ENCODE data around the gene GCDH.

GCDH gene

GRCh38 chr19:12940897-12941296, 49.9 kb downstream of the GCDH start:
- no peak for DNase-seq (ENCODE audit: low spot score)

DNA sequence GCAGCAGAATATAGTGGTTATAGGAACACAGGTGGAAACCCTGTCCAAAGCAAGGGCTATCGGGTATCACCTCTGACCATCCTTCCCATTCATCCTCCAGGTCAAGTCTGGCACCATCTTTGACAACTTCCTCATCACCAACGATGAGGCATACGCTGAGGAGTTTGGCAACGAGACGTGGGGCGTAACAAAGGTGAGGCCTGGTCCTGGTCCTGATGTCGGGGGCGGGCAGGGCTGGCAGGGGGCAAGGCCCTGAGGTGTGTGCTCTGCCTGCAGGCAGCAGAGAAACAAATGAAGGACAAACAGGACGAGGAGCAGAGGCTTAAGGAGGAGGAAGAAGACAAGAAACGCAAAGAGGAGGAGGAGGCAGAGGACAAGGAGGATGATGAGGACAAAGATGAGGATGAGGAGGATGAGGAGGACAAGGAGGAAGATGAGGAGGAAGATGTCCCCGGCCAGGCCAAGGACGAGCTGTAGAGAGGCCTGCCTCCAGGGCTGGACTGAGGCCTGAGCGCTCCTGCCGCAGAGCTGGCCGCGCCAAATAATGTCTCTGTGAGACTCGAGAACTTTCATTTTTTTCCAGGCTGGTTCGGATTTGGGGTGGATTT, 52.6 kb downstream of the GCDH start:
- DNase-seq (ENCODE audit: low spot score), result no peak

GRCh38 chr19:12944104-12944674, 53.2 kb downstream of the GCDH start:
- DNase-seq (ENCODE audit: low spot score), result no peak

GRCh38 chr19:12945479-12946091, 54.6 kb downstream of the GCDH start, which contains the start of gene RAD23A:
Gene RAD23A (plus strand): TSS chr19:12945862. CDS start chr19:12945949, 87 bp downstream.
- peak; percentile 87 for DNase-seq (ENCODE audit: low spot score)

- no peak for DNase-seq (ENCODE audit: low spot score)
These were observed 55.2 kb downstream of the GCDH start for GRCh38 chr19:12946092-12946721.

DNA sequence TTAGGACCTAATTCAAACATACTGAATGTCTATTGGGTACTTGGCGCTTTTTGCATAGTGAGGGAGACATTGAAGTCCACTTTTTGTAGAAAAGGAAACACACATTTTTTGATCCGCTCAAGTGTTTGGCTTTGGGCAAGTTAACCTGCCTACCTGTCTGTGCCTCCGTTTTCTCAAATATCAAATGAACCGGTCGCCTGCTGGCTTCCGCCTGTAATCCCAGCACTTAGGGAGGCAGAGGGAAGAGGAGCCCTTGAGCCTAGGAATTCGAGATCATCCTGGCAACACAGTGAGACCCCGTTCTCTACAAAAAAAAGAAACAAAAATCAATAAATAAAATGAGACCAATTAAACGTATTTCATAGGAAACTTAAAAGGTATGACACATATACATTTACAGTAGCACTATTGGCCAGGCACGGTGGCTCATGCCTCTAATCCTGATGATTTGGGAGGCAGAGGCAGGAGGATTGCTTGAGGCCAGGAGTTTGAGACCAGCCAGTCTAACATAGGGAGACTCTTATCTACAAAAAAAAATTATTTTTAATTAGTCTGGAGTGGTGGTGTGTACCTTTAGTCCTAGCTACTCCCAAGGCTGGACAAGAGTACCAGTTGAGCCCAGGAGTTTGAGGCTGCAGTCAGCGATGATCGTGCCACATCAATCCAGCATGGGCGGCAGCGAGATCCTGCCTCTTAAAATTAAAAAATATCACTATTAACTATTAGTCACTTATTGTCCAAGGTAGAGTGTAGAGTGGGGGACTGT, 56.0 kb downstream of the GCDH start:
- DNase-seq (ENCODE audit: low spot score), result no peak

DNA sequence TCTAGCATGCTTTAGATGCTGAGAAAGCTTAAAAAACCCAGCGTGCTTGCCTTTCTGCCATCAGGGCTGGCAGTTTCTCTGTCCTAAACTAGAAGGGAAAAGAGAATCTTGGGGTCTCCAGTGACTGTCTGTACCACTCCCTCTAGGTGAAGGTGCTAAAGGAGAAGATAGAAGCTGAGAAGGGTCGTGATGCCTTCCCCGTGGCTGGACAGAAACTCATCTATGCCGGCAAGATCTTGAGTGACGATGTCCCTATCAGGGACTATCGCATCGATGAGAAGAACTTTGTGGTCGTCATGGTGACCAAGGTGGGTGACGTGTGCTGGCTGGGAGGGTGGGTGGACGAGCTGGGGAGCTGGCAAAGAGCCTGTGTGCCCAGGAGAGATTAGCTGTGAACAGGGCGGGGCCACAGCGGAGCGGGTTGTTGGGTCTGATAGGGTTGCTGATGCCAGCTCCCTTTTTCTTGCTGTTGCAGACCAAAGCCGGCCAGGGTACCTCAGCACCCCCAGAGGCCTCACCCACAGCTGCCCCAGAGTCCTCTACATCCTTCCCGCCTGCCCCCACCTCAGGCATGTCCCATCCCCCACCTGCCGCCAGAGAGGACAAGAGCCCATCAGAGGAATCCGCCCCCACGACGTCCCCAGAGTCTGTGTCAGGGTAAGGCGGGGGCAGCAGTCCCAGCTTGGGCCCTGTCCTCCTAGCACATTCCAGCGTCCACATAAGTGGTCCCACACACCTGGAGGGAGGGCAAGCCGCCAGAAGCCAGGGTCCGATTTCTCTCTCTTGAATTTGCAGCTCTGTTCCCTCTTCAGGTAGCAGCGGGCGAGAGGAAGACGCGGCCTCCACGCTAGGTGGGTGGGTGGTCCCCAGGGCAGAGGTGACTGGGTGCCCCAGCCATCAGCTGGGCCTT, 57.0 kb downstream of the GCDH start:
- no peak for DNase-seq (ENCODE audit: low spot score)

- no peak for DNase-seq (ENCODE audit: low spot score)
These were observed 57.8 kb downstream of the GCDH start for GRCh38 chr19:12948612-12949362.
